ENCODE data around the gene CNOT9.

DNA sequence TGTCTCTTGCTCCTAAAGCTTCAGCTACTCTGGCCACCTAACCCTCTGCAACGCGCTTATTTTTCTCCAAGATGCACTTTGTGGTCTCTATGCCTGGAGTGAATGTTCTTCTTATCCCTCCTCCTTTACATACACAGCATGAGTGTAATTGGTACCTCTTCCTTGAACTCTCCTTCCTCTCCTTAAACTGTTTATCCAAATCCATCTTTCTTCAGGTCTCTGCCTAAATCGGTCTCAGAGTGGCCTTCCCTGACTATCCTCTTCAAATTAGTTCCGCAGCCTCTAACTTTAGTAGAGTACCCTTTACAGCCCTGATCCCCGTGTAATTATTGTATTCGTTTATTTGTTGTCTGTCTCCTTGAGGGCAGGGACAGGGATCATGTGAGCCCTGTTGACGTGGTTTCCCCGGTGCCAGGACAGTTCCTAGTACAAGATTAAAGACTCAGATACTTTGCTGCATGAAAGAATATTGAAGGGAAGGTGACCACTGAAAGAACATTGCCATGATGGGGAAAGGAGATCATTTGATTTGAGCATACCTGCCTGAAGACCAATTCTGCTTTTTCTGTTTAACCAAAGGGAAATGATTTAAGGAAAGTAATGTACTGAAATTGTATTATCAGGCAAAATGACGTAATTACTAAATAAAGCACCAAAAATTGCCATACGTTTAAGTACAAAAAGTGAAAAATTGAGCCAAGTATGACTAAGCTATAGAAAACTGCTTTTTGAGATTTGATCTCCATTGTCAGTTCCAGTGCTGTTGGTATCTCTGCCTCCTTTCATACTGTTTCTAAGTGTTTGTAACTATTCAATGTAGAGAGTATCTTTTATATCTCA, 1.2 kb downstream of the CNOT9 start:
- TF ChIP-seq POLR2A (IDR thresholded peaks at IDR 0.05) (no peak), POLR2AphosphoS5 (IDR thresholded peaks at IDR 0.05) (no peak)
- TF ChIP-seq, protein P1, sequence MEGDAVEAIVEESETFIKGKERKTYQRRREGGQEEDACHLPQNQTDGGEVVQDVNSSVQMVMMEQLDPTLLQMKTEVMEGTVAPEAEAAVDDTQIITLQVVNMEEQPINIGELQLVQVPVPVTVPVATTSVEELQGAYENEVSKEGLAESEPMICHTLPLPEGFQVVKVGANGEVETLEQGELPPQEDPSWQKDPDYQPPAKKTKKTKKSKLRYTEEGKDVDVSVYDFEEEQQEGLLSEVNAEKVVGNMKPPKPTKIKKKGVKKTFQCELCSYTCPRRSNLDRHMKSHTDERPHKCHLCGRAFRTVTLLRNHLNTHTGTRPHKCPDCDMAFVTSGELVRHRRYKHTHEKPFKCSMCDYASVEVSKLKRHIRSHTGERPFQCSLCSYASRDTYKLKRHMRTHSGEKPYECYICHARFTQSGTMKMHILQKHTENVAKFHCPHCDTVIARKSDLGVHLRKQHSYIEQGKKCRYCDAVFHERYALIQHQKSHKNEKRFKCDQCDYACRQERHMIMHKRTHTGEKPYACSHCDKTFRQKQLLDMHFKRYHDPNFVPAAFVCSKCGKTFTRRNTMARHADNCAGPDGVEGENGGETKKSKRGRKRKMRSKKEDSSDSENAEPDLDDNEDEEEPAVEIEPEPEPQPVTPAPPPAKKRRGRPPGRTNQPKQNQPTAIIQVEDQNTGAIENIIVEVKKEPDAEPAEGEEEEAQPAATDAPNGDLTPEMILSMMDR (IDR thresholded peaks at IDR 0.05), result no peak

Measured in transverse colon (tissue), 4 donors.